Activated T-helper 9 cell treated with anti-CD3 and anti-CD28 coated beads, Interleukin-2, amount 50 U/mL, for 16 hours (primary cell): ENCODE measurements around the gene APOC1.
"Not testable (repeated sequence)": the region's sequence is repeated elsewhere in the genome, so short reads cannot be mapped to it uniquely, and the experiment has no call there.

ENCODE experiments used
- DNase-seq: peaks from one replicate; pipeline ENCODE4 v3.0.0-alpha.2; 2020; ENCODE audit warnings: low read depth

Gene APOC1

DNA sequence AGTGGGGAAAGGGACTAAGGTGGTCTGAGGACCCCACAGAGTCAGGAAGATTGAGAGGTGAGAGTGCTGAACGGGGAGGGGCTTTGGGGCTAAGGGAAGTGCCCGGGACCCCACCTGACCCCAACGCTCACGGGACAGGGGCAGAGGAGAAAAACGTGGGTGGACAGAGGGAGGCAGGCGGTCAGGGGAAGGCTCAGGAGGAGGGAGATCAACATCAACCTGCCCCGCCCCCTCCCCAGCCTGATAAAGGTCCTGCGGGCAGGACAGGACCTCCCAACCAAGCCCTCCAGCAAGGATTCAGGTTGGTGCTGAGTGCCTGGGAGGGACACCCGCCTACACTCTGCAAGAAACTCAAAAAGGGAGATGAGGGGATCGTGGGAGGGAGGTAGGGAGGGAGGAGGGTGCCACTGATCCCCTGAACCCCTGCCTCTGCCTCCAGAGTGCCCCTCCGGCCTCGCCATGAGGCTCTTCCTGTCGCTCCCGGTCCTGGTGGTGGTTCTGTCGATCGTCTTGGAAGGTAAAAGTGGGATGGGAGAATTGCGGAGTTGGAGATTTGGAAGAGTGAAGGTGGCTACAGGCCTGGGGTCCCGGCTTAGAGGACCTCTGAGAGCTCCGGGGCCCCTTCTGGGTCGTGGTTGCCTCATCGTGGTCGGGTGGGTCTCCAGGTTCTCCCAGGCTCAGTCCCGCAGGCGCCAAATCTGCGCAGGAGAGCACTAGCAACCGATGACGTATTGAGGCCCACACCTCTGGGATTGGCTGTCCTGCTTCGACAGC lies at the start of gene APOC1:
Gene APOC1 (plus strand): TSS at position 176 of the 774 bp plus-strand sequence. CDS start 284 bp downstream, at position 460.
- DNase-seq: peak; percentile 64

GRCh38 chr19:44865196-44865767 lies 49.1 kb upstream of the APOC1 start:
- DNase-seq: no peak

DNA sequence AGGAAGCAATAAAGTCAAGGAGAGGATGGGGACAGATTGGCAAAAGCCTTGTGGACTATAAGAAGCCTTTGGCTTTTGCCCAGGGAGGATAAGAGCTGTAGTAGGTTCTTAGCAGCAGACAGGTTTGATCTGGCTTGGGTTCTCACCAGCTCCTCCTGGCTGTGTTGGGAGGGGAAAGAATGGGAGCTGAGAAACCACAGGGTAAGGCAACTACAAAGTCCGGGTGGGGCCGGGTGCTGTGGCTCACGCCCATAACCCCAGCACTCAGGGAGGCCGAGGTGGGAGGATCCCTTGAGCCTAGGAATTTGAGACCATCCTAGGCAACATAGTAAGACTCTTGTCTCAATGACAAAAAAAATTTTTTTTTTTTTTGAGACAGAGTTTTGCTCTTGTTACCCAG lies 47.7 kb upstream of the APOC1 start:
- no peak for DNase-seq

GRCh38 chr19:44867578-44867977 lies 46.8 kb upstream of the APOC1 start:
- DNase-seq: no peak

DNA sequence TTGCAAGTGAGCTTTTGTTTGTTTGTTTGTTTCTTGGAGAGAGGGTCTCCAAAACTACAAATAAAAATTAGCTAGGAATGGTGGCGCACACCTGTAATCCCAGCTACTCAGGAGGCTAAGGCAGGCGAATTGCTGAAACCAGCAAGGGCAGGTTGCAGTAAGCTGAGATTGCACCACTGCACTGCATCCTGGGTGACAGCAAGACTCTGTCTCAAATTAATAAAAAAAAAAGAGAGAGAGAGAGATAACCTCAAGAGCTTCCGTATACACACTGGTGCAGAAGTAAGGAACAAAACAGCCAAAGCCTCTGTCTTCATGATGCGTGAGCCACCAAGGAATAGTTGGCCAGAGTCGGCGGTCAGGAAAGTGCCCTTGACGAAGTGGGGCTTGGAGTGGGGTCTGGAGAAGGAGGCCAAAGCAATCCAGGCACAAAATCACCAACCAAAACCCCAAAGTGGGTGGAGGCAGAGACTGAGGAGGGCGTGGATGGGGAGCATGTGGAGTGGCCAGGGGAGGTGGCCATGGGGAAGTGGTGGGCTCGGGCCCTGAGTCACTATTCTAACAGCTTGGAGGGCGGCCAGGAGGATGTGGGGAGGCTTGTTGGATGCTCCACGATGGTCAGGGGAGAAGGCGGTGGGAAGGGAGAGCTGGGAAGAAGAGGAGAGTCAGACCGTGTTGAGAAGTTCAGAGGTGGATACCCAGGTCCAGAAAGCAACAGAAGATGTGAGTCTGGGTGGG lies 44.5 kb upstream of the APOC1 start:
- no peak for DNase-seq

GRCh38 chr19:44871809-44872208 lies 42.6 kb upstream of the APOC1 start:
- DNase-seq: no peak

- DNase-seq: no peak
Observed at GRCh38 chr19:44872661-44873060, 41.7 kb upstream of the APOC1 start.

DNA sequence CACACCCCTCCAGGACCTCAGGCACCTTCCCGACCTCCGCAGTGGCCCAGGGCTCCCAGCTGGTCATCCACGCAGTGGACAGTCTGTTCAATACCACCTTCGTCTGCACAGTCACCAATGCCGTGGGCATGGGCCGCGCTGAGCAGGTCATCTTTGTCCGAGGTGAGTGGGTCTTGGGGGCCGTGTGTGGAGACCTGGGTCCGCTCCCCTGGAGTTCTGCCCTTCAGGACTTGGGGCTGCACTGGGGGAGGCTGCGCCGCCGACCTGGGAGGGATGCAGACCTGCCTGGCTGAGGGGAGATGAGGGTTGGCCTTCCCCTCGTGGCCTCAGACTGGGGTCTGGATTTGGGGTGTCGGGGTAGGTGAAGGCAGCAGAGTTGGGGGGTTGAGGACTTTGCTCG lies 40.1 kb upstream of the APOC1 start:
- no peak for DNase-seq

GRCh38 chr19:44875666-44876451 lies 38.5 kb upstream of the APOC1 start:
- no peak for DNase-seq

DNA sequence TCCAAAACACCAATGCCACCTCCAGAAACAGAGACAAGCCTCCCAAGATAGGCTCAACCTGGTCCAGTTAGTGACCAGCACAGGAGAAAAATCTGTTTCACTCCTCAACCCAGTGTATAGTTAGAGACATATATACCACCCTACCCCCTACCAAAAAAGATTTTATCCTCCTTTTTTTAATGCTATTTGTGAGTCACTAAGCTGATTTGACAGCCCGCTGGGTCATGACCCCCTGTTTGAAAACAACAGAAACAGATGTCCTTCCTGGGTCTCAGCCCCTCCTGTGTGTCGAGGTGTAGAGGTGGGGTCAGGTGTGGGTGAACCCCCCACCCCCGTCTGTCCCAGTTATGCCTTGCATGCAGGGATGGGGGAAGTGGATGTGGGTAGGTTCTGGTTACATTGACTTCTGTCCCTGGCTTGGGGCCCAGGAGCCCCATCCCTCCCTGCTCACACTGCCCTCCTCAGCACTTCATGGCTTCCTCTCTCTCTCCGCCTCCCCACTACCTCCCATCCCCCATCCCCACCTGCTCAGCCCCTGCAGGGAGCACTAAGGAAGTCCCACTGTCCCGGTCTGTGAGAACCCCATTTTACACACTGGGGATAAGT lies 37.4 kb upstream of the APOC1 start:
- no peak for DNase-seq

DNA sequence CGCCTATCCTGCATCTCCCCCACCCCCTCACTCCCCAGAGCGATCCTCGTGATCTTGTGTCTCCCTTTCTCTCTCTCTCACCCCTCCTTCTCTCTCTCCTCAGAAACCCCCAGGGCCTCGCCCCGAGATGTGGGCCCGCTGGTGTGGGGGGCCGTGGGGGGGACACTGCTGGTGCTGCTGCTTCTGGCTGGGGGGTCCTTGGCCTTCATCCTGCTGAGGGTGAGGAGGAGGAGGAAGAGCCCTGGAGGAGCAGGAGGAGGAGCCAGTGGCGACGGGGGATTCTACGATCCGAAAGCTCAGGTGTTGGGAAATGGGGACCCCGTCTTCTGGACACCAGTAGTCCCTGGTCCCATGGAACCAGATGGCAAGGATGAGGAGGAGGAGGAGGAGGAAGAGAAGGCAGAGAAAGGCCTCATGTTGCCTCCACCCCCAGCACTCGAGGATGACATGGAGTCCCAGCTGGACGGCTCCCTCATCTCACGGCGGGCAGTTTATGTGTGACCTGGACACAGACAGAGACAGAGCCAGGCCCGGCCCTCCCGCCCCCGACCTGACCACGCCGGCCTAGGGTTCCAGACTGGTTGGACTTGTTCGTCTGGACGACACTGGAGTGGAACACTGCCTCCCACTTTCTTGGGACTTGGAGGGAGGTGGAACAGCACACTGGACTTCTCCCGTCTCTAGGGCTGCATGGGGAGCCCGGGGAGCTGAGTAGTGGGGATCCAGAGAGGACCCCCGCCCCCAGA lies 36.1 kb upstream of the APOC1 start:
- DNase-seq: no peak

- DNase-seq: no peak
Observed at GRCh38 chr19:44879309-44880065, 34.9 kb upstream of the APOC1 start.

- DNase-seq: no peak
Observed at GRCh38 chr19:44882063-44882462, 32.3 kb upstream of the APOC1 start.

DNA sequence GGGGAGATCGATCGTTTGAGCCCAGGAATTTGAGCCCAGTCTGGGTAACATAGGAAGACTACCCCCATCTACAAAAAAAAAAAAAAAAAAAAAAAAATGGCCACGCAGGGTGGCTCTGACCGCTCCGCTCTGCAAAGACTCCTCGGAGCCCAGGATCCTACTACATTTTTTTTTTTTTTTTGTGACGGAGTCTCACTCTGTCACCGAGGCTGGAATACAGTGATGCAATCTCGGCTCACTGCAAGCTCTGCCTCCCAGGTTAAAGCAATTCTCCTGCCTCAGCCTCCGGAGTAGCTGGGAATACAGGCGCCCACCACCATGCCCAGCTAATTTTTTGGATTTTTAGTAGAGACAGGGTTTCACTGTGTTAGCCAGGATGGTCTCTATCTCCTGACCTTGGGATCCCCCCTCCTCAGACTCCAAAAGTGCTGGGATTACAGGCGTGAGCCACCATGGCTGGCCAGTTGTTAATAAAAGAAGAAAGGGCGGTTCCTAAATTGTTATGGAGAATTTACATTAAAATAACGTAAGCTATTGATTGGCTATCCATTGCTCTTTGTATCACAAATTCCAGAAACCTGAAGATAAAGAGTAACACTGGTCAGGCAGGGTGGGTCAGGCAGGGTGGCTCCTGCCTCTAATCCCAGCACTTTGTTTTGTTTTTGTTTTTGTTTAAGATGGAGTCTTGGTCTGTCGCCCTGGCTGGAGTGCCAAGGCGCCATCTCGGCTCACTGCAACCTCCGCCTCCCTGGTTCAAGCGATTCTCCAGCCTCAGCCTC lies 31.6 kb upstream of the APOC1 start:
- DNase-seq: not testable (repeated sequence)

DNA sequence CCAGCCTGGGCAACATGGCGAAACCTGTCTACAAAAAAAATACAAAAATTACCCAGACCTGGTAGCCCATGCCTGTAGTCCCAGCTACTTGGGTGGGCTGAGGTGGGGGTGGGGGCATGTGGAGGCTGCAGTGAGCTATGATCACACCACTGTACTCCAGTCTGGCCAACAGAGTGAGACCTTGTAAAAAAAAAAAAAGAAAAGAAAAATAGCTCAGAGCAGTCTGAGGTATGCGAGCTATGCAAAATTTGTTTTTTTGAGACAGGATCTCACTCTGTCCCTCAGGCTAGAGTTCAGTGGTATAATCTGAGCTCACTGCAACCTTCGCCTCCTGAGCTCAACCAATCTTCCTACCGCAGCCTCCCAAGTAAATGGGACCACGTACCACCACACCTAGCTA lies 30.5 kb upstream of the APOC1 start:
- DNase-seq: no peak

GRCh38 chr19:44884566-44884965 lies 29.8 kb upstream of the APOC1 start:
- no peak for DNase-seq

- DNase-seq: no peak
Observed at GRCh38 chr19:44886141-44886540, 28.3 kb upstream of the APOC1 start.

GRCh38 chr19:44887648-44888047 lies 26.8 kb upstream of the APOC1 start:
- DNase-seq: no peak

GRCh38 chr19:44888335-44888734 lies 26.1 kb upstream of the APOC1 start:
- not testable (repeated sequence) for DNase-seq
